Esophagus muscularis mucosa (tissue), 4 donors: ENCODE measurements around the gene SERPINB1. TPM values are rescaled to one million over a fixed set of nuclear protein-coding genes. Genes with fewer than 3 reads are reported as not detected.

Source experiments
- DNase-seq: peaks from one replicate; pipeline ENCODE4 v3.0.0-alpha.2; 2017; ENCODE audit errors: extremely low spot score
- H3K27ac ChIP-seq, 4 donors: fragments of 200-600 bp; sonication (generic); replicated peaks in 1 of 4; 1 replicate in 3 of 4; 2 replicates in 1 of 4; pipeline ENCODE4 v1.5.1; 2016 to 2019; ENCODE audit warnings: mild to moderate bottlenecking in 1 of 4
- H3K27me3 ChIP-seq, 4 donors: fragments of 200-600 bp; sonication (generic); one replicate each; pipeline versions ENCODE4 v1.5.1 to v1.6.0; 2016 to 2019
- H3K36me3 ChIP-seq, 4 donors: fragments of 200-600 bp; sonication (generic); one replicate each; pipeline ENCODE4 v1.5.1; 2016 to 2019
- H3K4me1 ChIP-seq, 4 donors: fragments of 200-600 bp; sonication (generic); one replicate each; pipeline ENCODE4 v1.5.1; 2016 to 2019
- H3K4me3 ChIP-seq, 4 donors: fragments of 200-600 bp; sonication (generic); 1 replicate in 2 of 4; 2 replicates in 2 of 4; pipeline ENCODE4 v1.5.1; 2016 to 2019; ENCODE audit warnings: mild to moderate bottlenecking in 4 of 4, moderate library complexity in 1 of 4
- H3K9me3 ChIP-seq, 4 donors: fragments of 200-600 bp; sonication (generic); 1 replicate in 3 of 4; 2 replicates in 1 of 4; pipeline ENCODE4 v1.5.1; 2016 to 2019
- CTCF ChIP-seq, 3 experiments: fragments of 200-600 bp in 2 of 3; fragments of 450-650 bp in 1 of 3; sonication (generic) in 2 of 3; IDR thresholded peaks; one replicate each; pipeline ENCODE4 v1.5.1; 2017 to 2019; ENCODE audit warnings: antibody characterized with exemption in 3 of 3, mild to moderate bottlenecking in 2 of 3, moderate library complexity in 1 of 3
- EP300 ChIP-seq: sonication (generic); formaldehyde crosslinking; IDR thresholded peaks from one replicate; pipeline ENCODE4 v1.6.1; 2017; ENCODE audit warnings: antibody characterized with exemption
- POLR2A ChIP-seq: fragments of 450-650 bp; IDR thresholded peaks from one replicate; pipeline ENCODE4 v1.6.1; 2017; ENCODE audit warnings: antibody characterized with exemption, moderate library complexity, mild to moderate bottlenecking, low read depth
- POLR2AphosphoS5 ChIP-seq, 2 donors: sonication (generic); formaldehyde crosslinking; IDR thresholded peaks; one replicate each; pipeline ENCODE4 v1.6.1; 2017; ENCODE audit warnings: antibody characterized with exemption in 2 of 2
- WGBS: methylation state at CpG from one replicate; pipeline ENCODE4 v1.1.5; 2018; 5-methylcytosine and 5-hydroxymethylcytosine counted together
- intact Hi-C: fragments of 100-400 bp; cut with DNase I; formaldehyde crosslinking; loops from one replicate; pipeline ENCODE4 v1.15.1; 2023
- total RNA-seq, 4 donors: library from RNA; depleted of rRNA; stranded (reverse); fragments of >200 nt; gene quantifications; one replicate each; pipeline versions ENCODE4 v1.1.0 to v1.2.1, GENCODE V29; 2016

Gene SERPINB1
- total RNA-seq, 4 donors from 2014 or later: 23.3 to 123 (median 29.9) TPM

DNA sequence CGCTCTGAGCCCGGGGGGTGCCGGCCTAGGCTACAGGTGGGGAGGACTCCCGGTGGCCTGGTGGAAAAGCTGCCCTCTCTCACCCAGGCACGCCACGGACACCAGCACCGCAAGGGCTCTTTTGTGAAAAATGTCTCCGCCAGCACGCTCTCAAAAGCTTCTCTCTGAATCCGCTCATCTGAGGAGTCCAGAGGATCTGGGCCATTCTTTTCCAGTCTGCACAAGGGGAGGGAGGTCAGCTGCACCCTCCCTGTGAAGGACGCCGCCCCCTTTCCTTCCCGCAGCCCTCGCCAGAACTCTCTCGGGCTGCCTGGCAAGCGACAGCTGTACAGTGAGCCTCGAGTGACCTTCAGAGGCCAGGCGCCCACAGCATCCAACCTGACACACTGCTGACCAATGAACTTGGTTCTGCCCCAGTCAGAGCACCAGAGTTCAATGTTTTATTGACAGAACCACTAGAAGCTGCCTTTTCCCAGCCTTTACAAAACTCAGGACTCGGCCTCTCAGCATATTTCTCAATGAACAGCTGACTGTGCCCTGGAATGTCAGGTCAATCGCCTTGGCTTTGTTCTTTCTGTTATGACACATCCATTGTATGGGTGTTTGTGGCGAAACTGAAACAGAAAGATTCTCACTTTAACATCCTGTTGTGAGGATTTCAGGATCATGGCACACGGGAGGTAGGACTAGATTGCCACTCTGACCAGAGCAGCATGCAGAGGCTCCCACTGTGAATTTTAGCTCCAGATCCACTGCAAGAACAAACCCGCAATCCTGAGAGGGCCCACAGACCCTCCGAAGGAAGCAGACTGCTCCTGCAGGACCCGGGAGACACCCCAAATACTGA is 34.8 kb upstream of the SERPINB1 start:
- Histone ChIP-seq H3K27ac (peak overlapping the region; percentile 74 to 83 (median 80)), H3K4me1 (peaks cover 23 to 50% (median 47%) of the 10 kb centered on the region in 4 donors), H3K4me3 (peak overlapping the region; percentile 61 to 65 (median 63)), H3K27me3 (no peaks in the 10 kb centered on the region), H3K36me3 (no peaks in the 10 kb centered on the region), H3K9me3 (no peaks in the 10 kb centered on the region)
- intact Hi-C loops: no loop called here
- peak; percentile 63 to 73 for TF ChIP-seq POLR2AphosphoS5 (IDR thresholded peaks at IDR 0.05)
- TF ChIP-seq EP300: no peak
- WGBS: 9% methylated on average over 21 of the region's 25 CpGs
- peak; percentile 92 for DNase-seq

DNA sequence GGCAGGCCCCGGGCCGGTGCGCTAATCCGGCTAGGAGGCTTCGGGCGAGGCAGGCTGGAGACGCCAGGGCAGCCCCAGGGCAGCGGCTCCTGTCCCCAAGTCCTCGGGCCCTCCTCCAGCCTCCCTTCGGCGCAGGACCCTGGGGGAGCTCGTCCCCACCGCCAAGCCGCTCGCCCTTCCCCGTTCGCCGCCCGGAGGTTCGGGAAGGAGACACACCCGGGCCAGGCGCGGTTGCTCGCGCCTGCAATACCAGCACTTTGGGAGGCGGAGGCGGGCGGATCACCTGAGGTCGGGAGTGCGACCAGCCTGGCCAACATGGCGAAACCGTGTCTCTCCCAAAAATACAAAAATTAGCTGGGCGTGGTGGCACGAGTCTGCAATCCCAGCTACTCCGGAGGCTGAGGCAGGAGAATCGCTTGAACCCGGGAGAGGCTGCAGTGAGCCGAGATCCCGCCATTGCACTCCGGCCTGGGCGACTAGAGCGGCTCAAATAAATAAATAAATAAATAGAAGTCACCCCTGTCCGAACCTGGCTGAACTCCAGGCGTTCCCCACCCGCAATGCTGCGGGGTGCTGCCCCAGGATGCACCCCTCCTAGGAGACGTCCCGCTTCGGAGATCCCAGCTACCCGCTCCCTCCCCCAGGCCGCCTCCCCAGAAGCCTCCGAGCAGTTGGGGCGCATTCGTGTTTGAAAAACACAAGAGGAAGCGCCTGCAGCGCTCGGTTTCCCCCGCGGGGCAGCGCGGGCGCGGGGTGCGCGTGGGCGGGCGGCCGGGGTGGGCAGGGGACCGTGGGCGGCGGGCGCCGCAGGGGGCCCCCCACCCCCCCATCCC is 33.9 kb upstream of the SERPINB1 start:
- Histone ChIP-seq H3K9me3 (no peaks in the 10 kb centered on the region), H3K4me3 (peak overlapping the region; percentile 61 to 65 (median 63)), H3K36me3 (no peaks in the 10 kb centered on the region), H3K4me1 (peaks cover 23 to 50% (median 47%) of the 10 kb centered on the region in 4 donors), H3K27me3 (no peaks in the 10 kb centered on the region), H3K27ac (peak overlapping the region; percentile 74 to 83 (median 80))
- DNase-seq: peak; percentile 91
- no peak for TF ChIP-seq EP300
- no peak for TF ChIP-seq POLR2A
- TF ChIP-seq CTCF (IDR thresholded peaks at IDR 0.05): peak in 1 of 3 experiments; percentile 36
- TF ChIP-seq POLR2AphosphoS5 (IDR thresholded peaks at IDR 0.05): no peak
- WGBS: 9% methylated on average over 12 of the region's 73 CpGs
- intact Hi-C loops: no loop called here

- Histone ChIP-seq H3K27me3 (no peaks in the 10 kb centered on the region), H3K36me3 (no peaks in the 10 kb centered on the region), H3K27ac (peak overlapping the region in 1 of 4 donors; percentile 83), H3K4me3 (no peak overlapping the region), H3K9me3 (no peaks in the 10 kb centered on the region), H3K4me1 (peaks cover 23 to 50% (median 47%) of the 10 kb centered on the region in 4 donors)
- DNase-seq: peak; percentile 55
- intact Hi-C loops: no loop called here
- TF ChIP-seq POLR2A (no peak), EP300 (no peak), POLR2AphosphoS5 (IDR thresholded peaks at IDR 0.05) (no peak), CTCF (IDR thresholded peaks at IDR 0.05) (no peak)
- 99% methylated on average over 8 of the region's 8 CpGs for WGBS
Observed at GRCh38 chr6:2873643-2874042, 32.0 kb upstream of the SERPINB1 start.

GRCh38 chr6:2872423-2873358 is 31.0 kb upstream of the SERPINB1 start:
- intact Hi-C loops: no loop called here
- Histone ChIP-seq H3K4me1 (peaks cover 20 to 44% (median 42%) of the 10 kb centered on the region in 4 donors), H3K4me3 (no peak overlapping the region), H3K27ac (peak overlapping the region in 1 of 4 donors; percentile 83), H3K9me3 (no peaks in the 10 kb centered on the region), H3K36me3 (no peaks in the 10 kb centered on the region), H3K27me3 (no peaks in the 10 kb centered on the region)
- WGBS: 58% methylated on average over 7 of the region's 7 CpGs
- DNase-seq: peak; percentile 91
- TF ChIP-seq EP300 (no peak), CTCF (IDR thresholded peaks at IDR 0.05) (no peak), POLR2AphosphoS5 (IDR thresholded peaks at IDR 0.05) (no peak), POLR2A (no peak)
